Activated CD4-positive, alpha-beta T cell treated with anti-CD3 and anti-CD28 coated beads for 48 hours (primary cell): ENCODE data around the gene ACBD3.
A peak's percentile ranks its signal among the peaks of the same experiment; 100 is the strongest.

Experiments used
- DNase-seq: peaks from one replicate; pipeline ENCODE4 v3.0.0-alpha.2; 2020

The ACBD3 gene

DNA sequence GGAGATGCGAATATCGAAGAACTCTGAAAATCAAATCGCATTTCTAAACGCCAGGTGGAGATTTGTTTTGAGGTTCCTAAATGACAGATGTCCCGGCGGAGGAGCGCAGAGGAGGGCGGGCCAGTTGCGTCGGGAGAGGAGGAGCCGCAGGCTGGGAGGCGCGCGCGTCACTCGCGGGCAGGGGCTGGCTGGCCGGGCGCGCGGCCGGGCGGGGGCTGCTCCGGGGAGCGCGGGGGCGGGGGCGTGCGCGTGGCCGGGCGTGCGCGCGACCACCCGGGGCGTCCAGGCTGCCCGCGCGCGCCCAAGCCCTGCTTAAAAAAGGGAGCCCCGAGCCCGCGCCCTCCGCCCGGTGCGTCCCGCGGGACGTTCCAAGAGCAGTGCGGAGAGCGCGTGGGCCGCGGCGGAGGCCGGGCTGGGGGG, 76.7 kb downstream of the ACBD3 start:
- DNase-seq, result peak; percentile 88

DNA sequence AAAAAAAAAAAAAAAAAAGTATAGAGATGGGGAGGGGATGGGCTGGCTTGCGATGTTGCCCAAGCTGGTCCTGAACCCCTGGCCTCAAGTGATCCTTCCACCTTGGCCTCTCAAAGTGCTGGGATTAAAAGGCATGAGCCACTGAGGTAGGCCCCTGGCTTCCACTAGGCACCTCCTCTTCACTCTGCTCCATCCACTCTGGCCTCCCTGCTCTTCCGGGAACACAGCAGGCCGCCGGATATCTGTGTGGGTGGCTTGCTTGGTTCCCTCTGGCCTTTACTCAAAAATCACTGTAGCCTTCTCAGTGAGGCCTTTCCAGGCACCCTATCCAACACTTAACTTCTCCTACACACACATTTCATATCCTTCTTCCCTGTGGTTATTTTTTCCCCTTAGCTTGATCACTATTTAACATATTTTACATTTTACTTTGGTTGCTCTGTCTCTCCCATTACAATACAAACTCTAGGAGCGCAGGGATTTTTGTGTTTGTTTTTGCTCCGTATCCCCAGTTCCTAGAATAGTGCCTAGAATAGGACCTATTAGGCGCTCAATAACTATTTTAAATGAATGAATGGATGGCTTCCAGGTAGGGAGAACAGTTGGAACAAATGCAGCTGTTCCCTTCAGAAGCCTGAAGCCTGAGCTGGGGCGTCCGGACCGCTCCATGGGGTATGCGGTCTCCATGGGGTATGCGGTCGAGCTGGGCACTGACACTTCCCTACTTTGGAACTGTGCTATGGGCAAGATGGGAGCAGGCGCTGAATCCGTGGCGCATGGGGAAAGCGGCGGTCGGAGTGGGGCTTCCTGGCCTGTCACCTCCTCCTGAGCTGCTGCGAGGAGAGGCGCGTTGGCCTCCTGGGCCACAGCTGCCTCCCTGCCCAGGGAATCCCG, 77.4 kb downstream of the ACBD3 start:
- DNase-seq, result no peak

DNA sequence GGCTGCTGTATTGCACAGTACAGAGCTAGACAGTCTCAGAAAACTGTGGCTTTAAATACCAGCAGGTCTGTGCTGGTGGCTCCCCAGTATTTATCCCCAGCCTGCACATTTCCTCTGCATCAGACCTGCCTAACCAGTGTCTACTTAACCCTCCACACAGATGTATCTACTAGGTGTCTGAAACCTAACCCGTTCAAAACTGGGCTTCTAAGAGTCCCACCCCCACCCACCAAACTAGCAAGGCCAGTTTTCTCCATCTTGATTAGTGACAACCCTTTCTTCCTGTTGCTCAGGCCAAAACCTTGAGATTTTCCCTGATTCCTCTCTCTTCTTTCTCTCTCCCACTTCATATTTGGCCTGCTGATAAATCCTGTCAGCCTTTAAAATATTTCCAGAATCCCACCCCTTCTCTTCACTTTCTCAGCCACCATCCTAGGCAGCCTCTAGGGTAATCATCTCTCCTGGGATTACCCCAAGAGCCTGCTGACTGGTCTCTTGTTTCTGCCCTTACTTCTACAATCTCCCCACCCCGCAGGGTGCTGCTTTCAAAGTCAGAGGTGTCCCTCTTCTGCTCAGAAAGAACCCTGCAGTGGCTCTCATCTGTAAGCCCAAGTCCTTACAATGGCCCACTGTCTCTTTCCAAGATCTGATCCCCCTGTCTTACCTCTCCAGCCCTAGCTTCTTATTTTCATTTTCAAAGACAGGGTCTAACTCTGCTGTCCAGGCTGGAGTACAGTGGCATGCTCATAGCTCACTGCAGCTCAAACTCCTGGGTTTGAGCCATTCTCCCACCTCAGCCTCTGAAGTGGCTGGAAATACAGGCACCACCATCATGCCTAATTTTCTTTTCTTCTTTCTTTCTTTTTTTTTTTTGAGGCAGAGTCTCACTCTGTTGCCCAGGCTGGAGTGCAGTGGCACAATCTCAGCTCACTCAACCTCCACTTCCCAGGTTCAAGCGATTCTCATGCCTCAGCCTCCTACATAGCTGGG, 78.8 kb downstream of the ACBD3 start:
- DNase-seq, result no peak

DNA sequence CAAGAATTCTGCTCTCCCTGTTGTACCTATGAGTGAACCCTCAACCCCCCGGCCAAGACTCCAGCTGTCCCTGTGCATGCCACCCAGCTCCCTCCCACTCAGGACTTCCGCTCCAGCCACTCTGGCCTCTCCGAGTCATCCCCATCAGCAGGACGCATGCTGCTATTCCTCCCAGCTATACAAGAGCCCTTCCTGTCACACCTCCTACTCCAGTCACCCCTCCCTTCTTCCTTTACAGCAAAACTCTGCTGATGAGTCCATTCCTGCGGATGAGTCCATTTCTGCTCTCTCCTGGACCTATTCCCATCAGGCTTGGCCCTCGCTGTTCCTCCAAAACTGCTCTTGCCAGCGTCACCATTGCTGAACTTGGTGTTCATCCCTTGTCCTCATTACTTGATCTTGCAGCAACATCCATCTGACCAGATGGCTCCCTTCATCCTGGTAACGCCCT, 81.8 kb downstream of the ACBD3 start:
- DNase-seq, result no peak

DNA sequence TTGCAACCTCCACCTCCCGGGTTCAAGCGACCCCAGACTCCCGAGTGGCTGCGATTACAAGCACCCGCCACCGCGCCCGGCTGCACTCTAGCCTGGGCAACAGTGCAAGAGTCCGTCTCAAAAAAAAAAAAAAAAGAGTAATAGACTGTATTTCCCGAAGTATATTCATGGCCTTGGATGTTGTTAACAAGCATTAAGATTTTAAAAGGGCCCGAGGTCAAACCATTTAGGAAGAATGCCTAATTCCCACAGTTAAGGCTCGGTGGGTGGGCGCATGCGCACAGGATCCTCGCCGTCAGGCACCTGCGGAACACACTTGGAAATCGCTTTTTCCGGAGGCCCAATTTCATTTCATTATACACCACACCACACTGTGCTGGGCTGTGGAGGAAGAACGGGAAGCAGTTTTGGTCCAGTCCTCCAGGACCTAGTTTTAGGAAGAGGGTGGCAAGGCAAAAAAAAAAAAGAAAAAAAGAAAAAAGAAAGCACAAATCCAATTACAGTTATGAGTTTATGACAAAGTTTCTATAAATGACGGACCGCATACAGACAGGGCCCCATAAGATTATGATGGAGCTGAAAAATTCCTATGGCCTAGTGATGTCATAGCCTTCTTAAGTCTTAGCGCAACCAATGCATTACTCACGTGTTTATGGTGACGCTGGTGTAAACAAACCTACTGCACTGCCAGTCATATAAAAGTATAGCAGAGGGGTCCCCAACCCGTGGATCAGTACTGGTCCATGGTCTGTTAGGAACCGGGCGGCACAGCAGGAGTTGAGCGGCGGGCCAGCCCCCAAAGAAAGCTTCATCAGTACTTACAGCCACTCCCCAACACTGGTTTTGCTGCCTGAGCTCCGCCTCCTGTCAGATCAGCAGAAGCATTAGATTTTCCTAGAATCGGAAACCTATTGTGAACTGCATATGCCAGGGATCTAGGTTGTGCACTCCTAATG, 85.8 kb downstream of the ACBD3 start:
- DNase-seq, result peak; percentile 59

DNA sequence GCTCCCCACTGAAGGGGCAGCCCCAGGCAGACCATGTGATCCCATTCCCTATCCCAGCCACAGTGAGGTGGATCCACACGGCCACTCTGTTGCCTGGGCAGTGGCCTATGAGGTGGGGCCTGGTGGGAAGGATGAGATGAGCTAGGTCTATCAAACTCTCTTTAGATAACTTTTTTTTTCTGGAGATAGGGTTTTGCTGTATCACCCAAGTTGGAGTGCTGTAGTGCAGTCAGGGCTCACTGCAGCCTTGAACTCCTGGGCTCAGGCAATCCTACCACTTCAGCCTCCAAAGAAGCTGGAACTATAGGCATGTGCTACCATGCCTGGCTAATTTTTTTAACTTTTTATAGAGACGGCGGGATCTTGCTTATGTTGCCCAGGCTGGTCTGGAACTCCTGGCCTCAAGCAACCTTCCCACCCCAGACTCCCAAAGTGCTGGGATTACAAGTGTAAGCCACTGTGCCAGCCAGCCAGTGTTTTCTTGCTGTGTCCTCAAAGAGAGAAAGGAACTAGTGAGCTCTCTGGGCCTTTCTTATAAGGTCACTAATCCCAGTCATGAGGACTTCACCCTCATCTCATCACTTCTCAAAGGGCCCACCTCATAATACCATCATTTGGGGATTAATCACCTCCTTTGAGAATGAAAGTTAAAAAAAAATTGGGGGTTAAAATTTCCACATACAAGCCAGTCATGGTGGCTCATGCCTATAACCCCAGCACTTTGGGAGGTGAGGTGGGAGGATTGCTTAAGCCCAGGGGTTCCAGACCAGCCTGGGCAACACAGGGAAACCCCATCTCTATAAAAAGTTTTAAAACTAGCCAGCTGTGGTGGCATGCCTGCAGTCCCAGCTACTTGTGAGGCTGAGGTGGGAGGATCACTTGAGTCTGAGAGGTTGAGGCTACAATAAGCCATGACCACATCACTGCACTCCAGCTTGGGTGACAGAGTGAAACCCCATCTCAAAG, 87.4 kb downstream of the ACBD3 start:
- DNase-seq, result no peak

DNA sequence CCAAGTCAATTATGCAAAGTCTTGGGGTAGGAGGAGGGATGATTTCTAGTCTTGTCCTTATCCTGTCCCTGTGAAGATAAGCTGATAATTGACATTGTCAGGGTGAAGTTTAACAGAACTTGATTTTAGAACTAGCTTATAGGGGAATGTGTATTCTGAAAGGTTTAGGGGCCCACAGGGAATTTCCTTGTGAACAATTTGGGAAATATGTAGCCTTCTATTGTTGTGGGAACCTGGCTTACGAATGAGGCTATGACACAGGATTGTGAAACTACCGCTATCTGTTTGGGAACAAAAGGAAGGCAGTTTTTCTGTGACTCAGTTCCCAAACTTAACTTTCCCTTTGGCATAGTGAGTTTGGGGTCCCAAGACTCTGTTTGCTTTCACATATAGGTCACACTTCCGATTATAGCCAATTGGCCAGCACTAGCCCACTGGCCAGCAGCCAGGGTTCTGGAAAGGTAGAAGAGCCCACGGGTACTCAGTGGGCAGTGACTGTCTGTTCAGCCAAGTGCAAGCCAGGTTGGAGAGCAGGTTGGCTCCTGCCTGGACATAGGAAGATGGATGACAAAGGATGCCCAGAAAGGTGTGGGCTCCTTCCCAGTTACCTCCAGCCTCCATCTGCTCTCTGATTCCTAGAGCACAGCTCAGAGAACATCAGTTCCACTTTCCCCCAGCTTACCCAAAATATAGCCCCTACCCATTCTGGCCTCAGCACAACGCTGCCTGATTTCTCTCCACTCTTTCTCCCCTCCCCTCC, 88.5 kb downstream of the ACBD3 start:
- no peak for DNase-seq

DNA sequence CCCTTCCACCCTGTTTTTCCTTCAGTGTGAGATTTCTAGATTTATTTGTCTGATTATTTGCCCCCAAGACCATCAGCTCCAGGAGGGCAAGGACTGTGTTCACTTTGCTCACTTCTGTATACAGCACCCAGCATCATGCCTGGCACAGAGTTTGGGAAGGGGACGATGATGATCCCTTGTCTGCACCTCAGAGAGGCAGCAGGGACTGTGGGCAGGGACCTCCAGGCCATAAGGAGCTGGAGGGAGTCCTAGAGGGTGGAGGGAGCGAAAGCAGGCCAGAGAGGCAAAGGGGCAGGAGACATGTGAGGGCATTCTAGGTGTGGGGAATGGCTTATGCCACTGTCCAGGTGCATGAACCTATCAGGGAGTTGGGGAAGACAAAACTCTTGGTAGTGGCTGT, 91.3 kb downstream of the ACBD3 start:
- DNase-seq, result no peak
